IPS DF 6.9 (cell line): ENCODE measurements around the gene PDE7B.

Experiments
- DNase-seq: peaks from one replicate; pipeline ENCODE4 v3.0.0-alpha.2; 2013; ENCODE audit warnings: low read depth, low spot score
- H3K27ac ChIP-seq: one replicate; pipeline ENCODE4 v1.5.1; 2013; ENCODE audit warnings: low read length, control low read depth
- H3K27me3 ChIP-seq: 2 replicates; pipeline ENCODE4 v1.6.1; 2013; ENCODE audit warnings: mild to moderate bottlenecking, low read length; ENCODE audit not compliant: control insufficient read depth, insufficient read depth
- H3K36me3 ChIP-seq: 2 replicates; pipeline ENCODE4 v1.6.1; 2013; ENCODE audit warnings: low read length; ENCODE audit not compliant: control insufficient read depth, insufficient read depth
- H3K4me1 ChIP-seq: 2 replicates; pipeline ENCODE4 v1.6.1; 2013; ENCODE audit warnings: low read length; ENCODE audit not compliant: control insufficient read depth, insufficient read depth
- H3K4me3 ChIP-seq: 2 replicates; pipeline ENCODE4 v1.5.1; 2013; ENCODE audit warnings: mild to moderate bottlenecking, low read length
- H3K9me3 ChIP-seq: 2 replicates; pipeline ENCODE4 v1.6.1; 2013; ENCODE audit warnings: low read length, inconsistent platforms; ENCODE audit not compliant: control insufficient read depth, insufficient read depth
- WGBS: extraction: QIAGEN DNeasy Blood & Tissue Kit; methylation state at CpG from one replicate; pipeline ENCODE4 v1.1.7; 2013; ENCODE audit warnings: mixed read lengths, missing lambda C conversion rate; ENCODE audit not compliant: insufficient read length, insufficient coverage; 5-methylcytosine and 5-hydroxymethylcytosine counted together

PDE7B gene

DNA sequence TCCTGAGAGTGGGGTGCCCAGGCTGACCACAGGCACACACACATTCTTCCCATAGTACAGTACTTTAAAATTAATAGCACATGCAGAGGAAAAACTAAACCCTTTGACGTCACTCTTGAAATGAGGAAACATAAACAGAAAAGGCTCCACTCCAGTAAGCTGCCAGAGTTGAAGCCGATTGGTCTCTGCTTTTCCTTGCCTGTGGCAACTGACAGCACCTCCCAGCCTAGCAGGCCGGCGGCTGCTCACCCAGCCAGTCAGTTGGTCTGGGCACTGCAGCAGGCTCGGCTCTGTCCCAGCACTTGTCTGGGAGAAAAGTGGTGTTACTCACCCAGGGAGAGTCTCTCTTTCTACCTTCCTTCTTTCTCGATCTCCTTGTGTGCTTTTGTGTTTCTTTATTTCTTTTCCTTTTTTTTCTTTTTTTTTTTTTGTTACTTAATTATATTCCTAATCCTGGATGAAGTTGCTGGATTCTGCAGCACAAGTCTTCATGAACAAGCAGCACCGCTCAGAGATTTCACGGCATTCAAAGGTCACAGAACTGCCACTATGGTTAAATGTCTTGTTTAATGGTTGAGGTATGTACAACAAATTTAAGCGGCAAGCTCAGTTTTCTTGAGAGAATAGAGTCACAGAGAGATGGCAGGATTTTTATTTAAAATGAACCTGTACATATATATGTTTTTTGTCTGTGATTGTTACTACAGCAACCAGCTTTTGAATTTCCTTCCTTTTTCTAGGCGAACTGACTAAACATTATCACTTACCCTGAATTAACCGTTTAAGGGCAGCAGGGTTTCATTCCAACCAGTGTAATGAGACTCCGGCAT, at the start of gene PDE7B:
Gene PDE7B (plus strand): TSS at position 260 of the 830 bp plus-strand sequence.
- no peak for DNase-seq
- H3K27ac ChIP-seq: no peak within 1 kb of the TSS
- no peaks in the 10 kb centered on the region for H3K36me3 ChIP-seq
- no peaks in the 10 kb centered on the region for H3K27me3 ChIP-seq
- WGBS: no CpG with 5 or more reads among the region's 12 CpGs
- no peaks in the 10 kb centered on the region for H3K9me3 ChIP-seq
- H3K4me3 ChIP-seq: no peak within 1 kb of the TSS
- no peaks in the 10 kb centered on the region for H3K4me1 ChIP-seq

GRCh38 chr6:135801755-135802465, 49.6 kb upstream of the PDE7B start:
- no peak for DNase-seq
- H3K27me3 ChIP-seq: no peaks in the 10 kb centered on the region
- peaks cover 2% of the 10 kb centered on the region; the same call in 1 of the 2 replicates for H3K4me1 ChIP-seq
- WGBS: no CpG with 5 or more reads among the region's 2 CpGs
- H3K9me3 ChIP-seq: no peaks in the 10 kb centered on the region
- H3K36me3 ChIP-seq: no peaks in the 10 kb centered on the region
- H3K27ac ChIP-seq: no peak overlapping the region
- H3K4me3 ChIP-seq: no peak overlapping the region

DNA sequence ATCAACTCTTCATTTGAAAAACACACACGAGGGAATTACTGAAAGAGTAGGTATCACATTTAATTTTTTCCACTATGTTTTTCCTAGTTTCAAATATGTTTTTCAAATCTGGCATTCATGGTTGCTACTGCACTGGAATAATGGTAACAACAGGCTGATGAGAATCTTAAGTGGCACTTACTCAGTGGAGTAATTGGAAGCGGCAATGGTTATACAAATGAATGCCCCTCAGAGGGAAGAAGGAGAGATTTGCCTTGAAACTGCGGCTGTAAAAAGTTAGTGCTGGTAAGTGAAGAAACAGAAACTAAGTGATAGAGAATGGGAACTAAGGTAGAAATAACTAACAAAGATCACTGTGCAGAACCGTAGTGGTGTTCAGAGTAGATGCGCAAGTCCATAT, 41.0 kb upstream of the PDE7B start:
- DNase-seq: no peak
- no peaks in the 10 kb centered on the region for H3K9me3 ChIP-seq
- H3K4me1 ChIP-seq: no peaks in the 10 kb centered on the region
- no CpG with 5 or more reads among the region's 5 CpGs for WGBS
- H3K27me3 ChIP-seq: no peaks in the 10 kb centered on the region
- H3K4me3 ChIP-seq: no peak overlapping the region
- H3K27ac ChIP-seq: no peak overlapping the region
- no peaks in the 10 kb centered on the region for H3K36me3 ChIP-seq

- WGBS: no CpG with 5 or more reads among the region's 2 CpGs
Observed at GRCh38 chr6:135811170-135811569, 40.3 kb upstream of the PDE7B start.

DNA sequence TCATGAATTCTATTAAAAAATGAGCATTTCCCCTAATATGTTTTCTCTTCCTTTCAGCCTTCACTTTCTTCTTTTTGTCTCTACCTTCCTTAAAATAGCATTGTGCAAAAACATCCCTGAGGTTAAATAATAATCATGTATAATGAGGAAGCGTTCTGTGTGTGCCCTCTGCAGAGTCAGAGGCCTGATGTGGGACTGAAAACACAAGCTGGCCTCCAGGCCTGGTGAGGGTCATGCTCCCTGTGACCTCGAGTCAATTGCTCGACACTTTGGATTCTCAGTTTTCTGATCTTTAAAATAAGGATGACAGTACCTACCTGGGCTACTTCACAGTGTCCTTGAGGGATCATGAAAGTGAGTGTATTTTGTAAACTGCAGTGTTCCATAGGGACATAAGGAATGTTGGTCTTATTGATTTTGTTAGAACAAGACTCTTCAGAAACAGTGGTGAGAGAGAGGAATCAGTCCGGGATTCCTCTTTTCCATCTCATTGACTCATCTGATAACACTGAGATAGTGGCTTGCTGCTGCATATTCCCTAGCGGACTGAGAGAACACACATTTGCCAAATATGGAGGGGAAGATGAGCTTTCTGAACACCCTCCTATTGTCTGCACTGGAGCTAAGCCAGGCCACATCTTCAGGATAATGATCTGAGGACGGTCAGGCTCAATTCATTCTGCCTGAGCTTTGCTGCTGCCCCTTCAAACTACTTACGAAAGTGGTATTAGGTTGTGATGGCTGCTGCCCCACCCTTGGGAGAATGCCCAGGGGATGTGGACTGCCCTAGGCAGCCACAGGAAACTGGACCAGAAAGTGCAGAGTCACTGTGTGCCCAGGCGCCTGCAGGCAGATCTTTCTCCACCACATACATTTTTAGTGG, 39.6 kb upstream of the PDE7B start:
- H3K9me3 ChIP-seq: no peaks in the 10 kb centered on the region
- no peak for DNase-seq
- H3K27ac ChIP-seq: no peak overlapping the region
- 0 out of 2 replicates have a peak, but pooled peaks cover 1% of the 10 kb centered on the region for H3K4me1 ChIP-seq
- no peak overlapping the region for H3K4me3 ChIP-seq
- H3K27me3 ChIP-seq: no peaks in the 10 kb centered on the region
- no CpG with 5 or more reads among the region's 8 CpGs for WGBS
- no peaks in the 10 kb centered on the region for H3K36me3 ChIP-seq

More at GRCh38 chr6:135811170-135811569, 40.3 kb upstream of the PDE7B start:
- no peaks in the 10 kb centered on the region for H3K36me3 ChIP-seq
- no peaks in the 10 kb centered on the region for H3K27me3 ChIP-seq
- 0 out of 2 replicates have a peak, but pooled peaks cover 1% of the 10 kb centered on the region for H3K4me1 ChIP-seq
- no peak overlapping the region for H3K4me3 ChIP-seq
- DNase-seq: no peak
- H3K9me3 ChIP-seq: no peaks in the 10 kb centered on the region
- H3K27ac ChIP-seq: no peak overlapping the region

- no peaks in the 10 kb centered on the region for H3K36me3 ChIP-seq
Observed at GRCh38 chr6:135813401-135813800, 38.1 kb upstream of the PDE7B start.

GRCh38 chr6:135814043-135814442, 37.5 kb upstream of the PDE7B start:
- H3K4me1 ChIP-seq: 0 out of 2 replicates have a peak, but pooled peaks cover 1% of the 10 kb centered on the region
- H3K27ac ChIP-seq: no peak overlapping the region
- WGBS: no CpG with 5 or more reads among the region's 4 CpGs
- no peaks in the 10 kb centered on the region for H3K9me3 ChIP-seq
- no peak overlapping the region for H3K4me3 ChIP-seq
- no peaks in the 10 kb centered on the region for H3K27me3 ChIP-seq
- H3K36me3 ChIP-seq: no peaks in the 10 kb centered on the region
- no peak for DNase-seq

More at GRCh38 chr6:135813401-135813800, 38.1 kb upstream of the PDE7B start:
- Histone ChIP-seq H3K27me3 (no peaks in the 10 kb centered on the region), H3K27ac (no peak overlapping the region), H3K4me3 (no peak overlapping the region), H3K9me3 (no peaks in the 10 kb centered on the region), H3K4me1 (0 out of 2 replicates have a peak, but pooled peaks cover 1% of the 10 kb centered on the region)
- no CpG with 5 or more reads among the region's 6 CpGs for WGBS
- DNase-seq: no peak

DNA sequence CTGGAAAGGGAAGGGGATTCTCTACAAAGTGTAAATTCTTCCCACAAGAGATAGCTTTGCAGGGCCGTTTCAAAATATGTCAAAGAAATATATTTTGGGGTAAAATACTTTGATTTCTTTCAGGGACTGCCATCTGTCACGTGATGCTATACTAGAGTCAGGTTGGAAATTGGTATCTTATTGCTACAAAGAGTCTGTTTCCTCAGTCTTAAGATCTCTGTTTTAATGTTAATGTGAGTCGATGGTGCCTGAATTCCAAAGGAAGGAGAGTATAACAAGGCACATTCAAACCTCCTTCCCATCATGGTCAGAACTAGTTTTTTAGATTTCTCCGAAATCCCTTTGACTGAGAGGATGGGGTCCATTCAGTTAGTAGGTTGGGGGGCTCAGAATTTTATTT, 36.3 kb upstream of the PDE7B start:
- H3K36me3 ChIP-seq: no peaks in the 10 kb centered on the region
- no peak overlapping the region for H3K4me3 ChIP-seq
- DNase-seq: peak; percentile 16
- H3K27ac ChIP-seq: no peak overlapping the region
- H3K9me3 ChIP-seq: no peaks in the 10 kb centered on the region
- H3K4me1 ChIP-seq: 0 out of 2 replicates have a peak, but pooled peaks cover 1% of the 10 kb centered on the region
- H3K27me3 ChIP-seq: no peaks in the 10 kb centered on the region
- WGBS: no CpG with 5 or more reads among the region's 4 CpGs

DNA sequence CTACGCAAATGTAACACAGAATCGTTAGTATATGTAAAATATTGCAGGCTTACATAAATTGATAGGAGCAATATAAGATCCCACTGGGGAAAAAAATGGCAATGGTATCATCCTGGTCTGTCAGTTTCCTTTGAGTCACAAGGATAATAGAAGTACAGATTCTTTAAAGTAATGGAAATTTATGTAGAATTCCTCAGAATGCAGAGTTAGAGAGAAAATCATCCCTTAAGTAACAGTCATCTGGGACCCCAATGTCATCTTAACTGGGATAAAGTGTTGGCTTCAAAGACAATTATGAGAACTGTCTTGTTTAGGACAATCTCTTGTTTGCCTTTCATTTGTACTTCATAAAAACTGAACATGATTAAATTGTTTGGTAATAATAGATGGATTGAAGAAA, 34.5 kb upstream of the PDE7B start:
- H3K4me3 ChIP-seq: no peak overlapping the region
- 0 out of 2 replicates have a peak, but pooled peaks cover 1% of the 10 kb centered on the region for H3K4me1 ChIP-seq
- WGBS: no CpG with 5 or more reads among the region's 2 CpGs
- no peak for DNase-seq
- H3K9me3 ChIP-seq: no peaks in the 10 kb centered on the region
- no peaks in the 10 kb centered on the region for H3K36me3 ChIP-seq
- H3K27me3 ChIP-seq: no peaks in the 10 kb centered on the region
- no peak overlapping the region for H3K27ac ChIP-seq

DNA sequence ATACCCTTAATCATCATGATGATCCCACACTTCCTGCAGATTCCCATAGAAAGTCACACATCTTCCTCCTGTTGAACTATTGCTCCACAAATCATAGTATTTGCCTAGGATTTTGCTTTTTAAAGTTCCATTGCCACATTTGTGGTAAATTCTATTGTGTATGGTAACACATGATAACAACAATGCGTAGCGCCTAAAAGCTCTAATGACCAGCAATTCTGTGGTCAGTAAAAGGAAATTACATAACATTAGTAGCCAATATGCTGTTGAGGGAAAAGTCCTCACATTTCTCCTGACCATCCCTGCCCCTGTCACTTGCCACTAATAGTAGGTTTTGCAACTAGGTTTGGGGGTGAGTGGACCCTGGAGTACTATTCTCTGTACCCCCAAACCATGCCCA, 31.8 kb upstream of the PDE7B start:
- Histone ChIP-seq H3K4me3 (no peak overlapping the region), H3K27me3 (no peaks in the 10 kb centered on the region), H3K4me1 (0 out of 2 replicates have a peak, but pooled peaks cover 1% of the 10 kb centered on the region), H3K36me3 (no peaks in the 10 kb centered on the region), H3K9me3 (no peaks in the 10 kb centered on the region), H3K27ac (no peak overlapping the region)
- no CpG with 5 or more reads among the region's 2 CpGs for WGBS
- DNase-seq: no peak
